H1 (cell line): ENCODE measurements around the gene YIF1A. TPM values are rescaled to one million over a fixed set of nuclear protein-coding genes. Genes with fewer than 3 reads are reported as not detected.

Experiments
- CTCF ChIA-PET: fragments of 300-600 bp; sonication (Branson Sonifier 250); formaldehyde crosslinking; loops from one replicate; lab custom pipeline; 2021; ENCODE audit not compliant: partially characterized antibody; lab: Charles Lee
- POLR2A ChIA-PET: fragments of 300-600 bp; sonication (Branson Sonifier 250); formaldehyde crosslinking; loops from one replicate; lab custom pipeline; 2021; ENCODE audit warnings: inconsistent platforms; ENCODE audit not compliant: partially characterized antibody; lab: Charles Lee
- DNase-seq, 2 experiments: peaks; one replicate each; pipeline versions ENCODE4 v3.0.0 to v3.0.0-alpha.2; 2010 to 2022; ENCODE audit warnings: low spot score in 2 of 2, low read depth in 1 of 2, mixed read lengths in 1 of 2
- FAIRE-seq: peaks from 2 replicates; lab custom pipeline; 2011; peaks lifted over from hg19 to GRCh38; lab: Jason Lieb, UNC
- H2AFZ ChIP-seq: 2 replicates; pipeline ENCODE4 v1.8.1; 2012; ENCODE audit warnings: low read length, inconsistent platforms
- H2AK5ac ChIP-seq: 2 replicates; pipeline ENCODE4 v1.6.1; 2013; ENCODE audit warnings: low read depth, low read length
- H2BK120ac ChIP-seq: replicated peaks from 2 replicates; pipeline ENCODE3; 2013; ENCODE audit warnings: low read depth, low read length, inconsistent platforms
- H2BK12ac ChIP-seq: 2 replicates; pipeline ENCODE4 v1.6.1; 2013; ENCODE audit warnings: low read depth, low read length
- H2BK15ac ChIP-seq: 2 replicates; pipeline ENCODE4 v1.6.1; 2013; ENCODE audit warnings: low read length
- H2BK20ac ChIP-seq: 2 replicates; pipeline ENCODE4 v1.6.1; 2013; ENCODE audit warnings: low read length
- H2BK5ac ChIP-seq: 2 replicates; pipeline ENCODE4 v1.6.1; 2013; ENCODE audit warnings: low read depth, low read length
- H3K14ac ChIP-seq: 2 replicates; pipeline ENCODE4 v1.6.1; 2013; ENCODE audit warnings: inconsistent platforms; ENCODE audit not compliant: insufficient read length
- H3K18ac ChIP-seq: 2 replicates; pipeline ENCODE4 v1.6.1; 2013; ENCODE audit warnings: low read length; ENCODE audit errors: extremely low read depth
- H3K23ac ChIP-seq: 2 replicates; pipeline ENCODE4 v1.6.1; 2013; ENCODE audit warnings: inconsistent platforms; ENCODE audit not compliant: insufficient read length
- H3K23me2 ChIP-seq: 2 replicates; pipeline ENCODE4 v1.6.1; 2013; ENCODE audit warnings: low read depth, low read length
- H3K27ac ChIP-seq: 2 replicates; pipeline ENCODE4 v1.6.1; 2011; ENCODE audit warnings: low read depth, low read length, inconsistent platforms
- H3K27me3 ChIP-seq, 4 experiments: replicated peaks in 1 of 4; 1 replicate in 1 of 4; 2 replicates in 3 of 4; pipeline versions ENCODE4 v1.6.1 to v1.8.1; 2011 to 2013; ENCODE audit warnings: low read length in 3 of 4, mild to moderate bottlenecking in 3 of 4, inconsistent platforms in 2 of 4, mixed read lengths in 2 of 4, moderate library complexity in 1 of 4; ENCODE audit not compliant: control insufficient read depth in 3 of 4, insufficient read depth in 3 of 4; ENCODE audit errors: extremely low read depth in 1 of 4
- H3K36me3 ChIP-seq, 4 experiments: 2 replicates each; pipeline versions ENCODE4 v1.6.1 to v1.8.1; 2011 to 2013; ENCODE audit warnings: mild to moderate bottlenecking in 4 of 4, low read length in 3 of 4, moderate library complexity in 2 of 4, control low read depth in 1 of 4, inconsistent platforms in 1 of 4; ENCODE audit not compliant: insufficient read depth in 4 of 4, control insufficient read depth in 2 of 4
- H3K4ac ChIP-seq: replicated peaks from 2 replicates; pipeline ENCODE3; 2013; ENCODE audit warnings: low read length, low read depth, mixed read lengths, inconsistent platforms; ENCODE audit not compliant: insufficient read length
- H3K4me1 ChIP-seq, 4 experiments: replicated peaks in 1 of 4; 1 replicate in 1 of 4; 2 replicates in 3 of 4; pipeline versions ENCODE4 v1.6.1 to v1.8.1; 2011 to 2013; ENCODE audit warnings: low read length in 3 of 4, inconsistent platforms in 2 of 4, mixed read lengths in 1 of 4; ENCODE audit not compliant: insufficient read depth in 4 of 4, control insufficient read depth in 3 of 4
- H3K4me2 ChIP-seq, 2 experiments: 2 replicates each; pipeline versions ENCODE4 v1.6.1 to v1.8.1; 2011 to 2013; ENCODE audit warnings: low read depth in 2 of 2, low read length in 2 of 2, control low read depth in 1 of 2, inconsistent platforms in 1 of 2, mild to moderate bottlenecking in 1 of 2; ENCODE audit not compliant: insufficient read depth in 1 of 2
- H3K4me3 ChIP-seq, 4 experiments: fragments of 200-600, 300-600 bp in 1 of 4; sonication (generic), shearing (Covaris generic), sonication (Bioruptor Twin) in 1 of 4; 2 replicates each; pipeline versions ENCODE4 v1.5.1 to v1.8.1; 2011 to 2016; ENCODE audit warnings: low read length in 4 of 4, low read depth in 3 of 4, control low read depth in 2 of 4, inconsistent platforms in 2 of 4, mild to moderate bottlenecking in 2 of 4, mixed read lengths in 1 of 4, moderate library complexity in 1 of 4; ENCODE audit not compliant: insufficient read depth in 2 of 4; ENCODE audit errors: extremely low read depth in 1 of 4
- H3K56ac ChIP-seq: replicated peaks from 2 replicates; pipeline ENCODE3; 2013; ENCODE audit warnings: low read depth, mild to moderate bottlenecking, mixed read lengths, low read length, inconsistent platforms; ENCODE audit not compliant: insufficient read length
- H3K79me1 ChIP-seq: 2 replicates; pipeline ENCODE4 v1.6.1; 2013; ENCODE audit warnings: low read depth, low read length, control low read depth
- H3K79me2 ChIP-seq, 2 experiments: 2 replicates each; pipeline versions ENCODE4 v1.6.1 to v1.8.1; 2012 to 2013; ENCODE audit warnings: low read length in 2 of 2, mild to moderate bottlenecking in 2 of 2, inconsistent platforms in 1 of 2; ENCODE audit not compliant: insufficient read depth in 2 of 2, control insufficient read depth in 1 of 2
- H3K9ac ChIP-seq, 4 experiments: replicated peaks in 1 of 4; 1 replicate in 1 of 4; 2 replicates in 3 of 4; pipeline versions ENCODE4 v1.6.1 to v1.8.1; 2011 to 2013; ENCODE audit warnings: low read depth in 3 of 4, low read length in 3 of 4, control low read depth in 2 of 4, mild to moderate bottlenecking in 2 of 4, moderate library complexity in 2 of 4, inconsistent platforms in 1 of 4; ENCODE audit errors: extremely low read depth in 1 of 4
- H3K9me3 ChIP-seq, 2 experiments: 2 replicates each; pipeline versions ENCODE4 v1.6.1 to v1.8.1; 2012 to 2013; ENCODE audit warnings: mild to moderate bottlenecking in 2 of 2, moderate library complexity in 2 of 2, control low read depth in 1 of 2, inconsistent platforms in 1 of 2, low read depth in 1 of 2, low read length in 1 of 2, mixed read lengths in 1 of 2; ENCODE audit not compliant: insufficient read depth in 2 of 2
- H4K20me1 ChIP-seq, 2 experiments: replicated peaks in 1 of 2; 2 replicates each; pipeline versions ENCODE3 to v1.8.1; 2011 to 2013; ENCODE audit warnings: inconsistent platforms in 2 of 2, low read length in 2 of 2, mild to moderate bottlenecking in 1 of 2; ENCODE audit not compliant: insufficient read depth in 2 of 2, control insufficient read depth in 1 of 2
- H4K5ac ChIP-seq: 2 replicates; pipeline ENCODE4 v1.6.1; 2013; ENCODE audit warnings: low read length, low read depth, mixed read lengths, inconsistent platforms; ENCODE audit not compliant: insufficient read length
- H4K8ac ChIP-seq: 2 replicates; pipeline ENCODE4 v1.8.0; 2013; ENCODE audit warnings: mild to moderate bottlenecking, moderate library complexity, low read length, inconsistent platforms; ENCODE audit not compliant: insufficient read depth; ENCODE audit errors: extremely low read depth
- H4K91ac ChIP-seq: replicated peaks from 2 replicates; pipeline ENCODE3; 2013; ENCODE audit warnings: low read length, mixed read lengths, inconsistent platforms; ENCODE audit not compliant: insufficient read length
- ATF3 ChIP-seq: IDR thresholded peaks from 2 replicates; pipeline ENCODE4 v1.6.1; 2011; ENCODE audit warnings: low read depth, mild to moderate bottlenecking, low read length; ENCODE audit not compliant: insufficient read depth
- BRCA1 ChIP-seq: IDR thresholded peaks from 2 replicates; pipeline ENCODE4 v1.6.1; 2012; ENCODE audit warnings: low read depth, low read length, improper control_type of control experiment
- CTBP2 ChIP-seq: IDR thresholded peaks from 2 replicates; pipeline ENCODE4 v1.7.0; 2011; ENCODE audit warnings: borderline replicate concordance, mild to moderate bottlenecking, moderate library complexity, mixed read lengths, low read length; ENCODE audit not compliant: insufficient read depth, insufficient read length
- E2F6 ChIP-seq: IDR thresholded peaks from 2 replicates; pipeline ENCODE4 v1.6.1; 2012; ENCODE audit warnings: inconsistent platforms
- RAD21 ChIP-seq, 2 experiments: IDR thresholded peaks in 1 of 2; conservative IDR thresholded peaks in 1 of 2; 2 replicates each; pipeline ENCODE4 v1.6.1; 2011; ENCODE audit warnings: low read depth in 2 of 2, low read length in 2 of 2, improper control_type of control experiment in 1 of 2, inconsistent platforms in 1 of 2, mild to moderate bottlenecking in 1 of 2, moderate library complexity in 1 of 2
- TAF1 ChIP-seq: IDR thresholded peaks from 2 replicates; pipeline ENCODE4 v1.6.1; 2011; ENCODE audit warnings: mild to moderate bottlenecking, low read depth, low read length
- TEAD4 ChIP-seq: IDR thresholded peaks from 2 replicates; pipeline ENCODE4 v1.6.1; 2012; ENCODE audit warnings: low read depth, low read length, inconsistent platforms, mixed read lengths
- WGBS, 2 experiments: shearing (Covaris generic) in 1 of 2; methylation state at CpG; one replicate each; pipeline versions ENCODE4 v1.1.6 to v1.1.7; 2013 to 2015; ENCODE audit warnings: low lambda C conversion rate in 2 of 2, mixed read lengths in 2 of 2, inconsistent platforms in 1 of 2, low coverage in 1 of 2, missing lambda C conversion rate in 1 of 2; ENCODE audit not compliant: insufficient replicate concordance in 2 of 2, insufficient coverage in 1 of 2, insufficient read length in 1 of 2; ENCODE audit errors: extremely low coverage in 1 of 2, missing lambda C conversion rate in 1 of 2; 5-methylcytosine and 5-hydroxymethylcytosine counted together
- polyA plus RNA-seq, 7 experiments: library from polyadenylated mRNA; depleted of rRNA in 3 of 7; stranded (reverse) in 5 of 7; unstranded in 2 of 7; fragments of >200 nt in 5 of 7; fragments of 200-250 nt in 2 of 7; gene quantifications; 1 replicate in 5 of 7; 2 replicates in 1 of 7; 4 replicates in 1 of 7; pipeline versions ENCODE4 v1.2.1 to v1.2.3, GENCODE V29; 2011 to 2013; ENCODE audit warnings: missing spikeins in 2 of 7, mixed read lengths in 2 of 7
- total RNA-seq: library from RNA; stranded (reverse); fragmentation: NEBNext Ultra II Directional; extraction: Animal tissue kit (Norgen Biotek cat#: 25700); gene quantifications from 2 replicates; pipeline ENCODE4 v1.2.1, GENCODE V29; 2021

The YIF1A gene
- total and polyA plus RNA-seq, 2 of the 8 experiments (the other 6 are each of a cell fraction or from before 2014, with no cell fraction given): 70.1 to 178 TPM

GRCh38 chr11:66251809-66252208 lies 37.1 kb downstream of the YIF1A start:
- Histone ChIP-seq H3K23ac (no peak overlapping the region), H3K9me3 (no peaks in the 10 kb centered on the region), H2AK5ac (no peak overlapping the region), H2BK12ac (no peak overlapping the region), H3K79me2 (no peaks in the 10 kb centered on the region), H3K36me3 (no peaks in the 10 kb centered on the region), H3K27ac (no peak overlapping the region), H3K56ac (no peak overlapping the region), H3K4me1 (peaks cover 0 to 3% (median 1%) of the 10 kb centered on the region in 4 experiments; a peak in 4 of 7 replicates), H2BK20ac (no peak overlapping the region), H2AFZ (no peak overlapping the region), H2BK5ac (no peak overlapping the region), H3K79me1 (no peaks in the 10 kb centered on the region), H4K20me1 (peaks cover 0 to 4% of the 10 kb centered on the region in 2 experiments), H3K4me2 (no peak overlapping the region), H3K27me3 (peaks cover 0 to 3% (median 0%) of the 10 kb centered on the region in 4 experiments; a peak in 1 of 7 replicates), H3K9ac (no peak overlapping the region), H2BK15ac (no peak overlapping the region), H4K5ac (no peak overlapping the region), H4K8ac (no peak overlapping the region), H2BK120ac (no peak overlapping the region), H4K91ac (no peak overlapping the region), H3K18ac (no peak overlapping the region), H3K4ac (no peak overlapping the region), H3K4me3 (no peak overlapping the region), H3K23me2 (peaks cover 2% of the 10 kb centered on the region), H3K14ac (no peak overlapping the region)
- ChIA-PET POLR2A (interaction anchor here (0.8 to 2.1 kb wide), 7 partner anchors 8 to 36 kb away, joined by 3 to 7 read pairs (median 3); partner anchors contain the start of gene RAB1B), CTCF (interaction anchor here (1.0 to 2.3 kb wide), 6 partner anchors 10 to 84 kb away, joined by 3 to 16 read pairs (median 6); partner anchors contain the start of gene RIN1)
- DNase-seq: no peak
- FAIRE-seq: no peak
- 89% methylated on average over 7 of the region's 7 CpGs; no CpG with 5 or more reads in 1 of the 2 experiments for WGBS, 2 experiments
- TF ChIP-seq BRCA1 (no peak), ATF3 (no peak), E2F6 (no peak), TAF1 (no peak), TEAD4 (no peak), RAD21 (IDR thresholded peaks at IDR 0.05 in 1 of 2, conservative IDR thresholded peaks at IDR 0.05 in 1 of 2; ENCODE audit: low read depth in 2 of 2, low read length in 2 of 2) (no peak), CTBP2 (no peak)
